Activated CD4-positive, alpha-beta T cell treated with anti-CD3 and anti-CD28 coated beads, Interleukin-2, Interleukin-4, amounts not matched to agents 100 ng/mL and 50 ng/mL, durations not matched to agents 16 hours and 8 hours (primary cell): Measurements from ENCODE around the gene PPM1D.
"Not testable (repeated sequence)": the region's sequence is repeated elsewhere in the genome, so short reads cannot be mapped to it uniquely, and the experiment has no call there.

Experiments
- DNase-seq: peaks from one replicate; pipeline ENCODE4 v3.0.0-alpha.2; 2020; ENCODE audit warnings: low spot score

Gene PPM1D

GRCh38 chr17:60671482-60671881 is 71.5 kb downstream of the PPM1D start:
- DNase-seq = no peak

DNA sequence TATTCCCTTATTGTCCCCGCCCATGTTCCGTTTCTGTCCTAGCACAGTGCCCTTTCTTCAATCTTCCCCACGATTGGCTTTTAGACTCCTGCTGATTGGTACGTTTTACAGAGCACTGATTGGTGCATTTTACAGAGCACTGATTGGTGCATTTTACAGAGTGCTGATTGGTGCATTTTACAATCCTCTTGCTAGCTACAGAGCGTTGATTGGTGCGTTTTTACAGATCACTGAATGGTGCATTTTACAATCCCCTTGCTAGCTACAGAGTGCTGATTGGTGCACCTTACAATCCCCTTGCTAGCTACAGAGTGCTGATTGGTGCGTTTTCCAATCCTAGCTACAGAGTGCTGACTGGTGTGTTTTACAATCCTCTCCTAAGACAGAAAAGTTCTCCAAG is 74.6 kb downstream of the PPM1D start:
- not testable (repeated sequence) for DNase-seq

DNA sequence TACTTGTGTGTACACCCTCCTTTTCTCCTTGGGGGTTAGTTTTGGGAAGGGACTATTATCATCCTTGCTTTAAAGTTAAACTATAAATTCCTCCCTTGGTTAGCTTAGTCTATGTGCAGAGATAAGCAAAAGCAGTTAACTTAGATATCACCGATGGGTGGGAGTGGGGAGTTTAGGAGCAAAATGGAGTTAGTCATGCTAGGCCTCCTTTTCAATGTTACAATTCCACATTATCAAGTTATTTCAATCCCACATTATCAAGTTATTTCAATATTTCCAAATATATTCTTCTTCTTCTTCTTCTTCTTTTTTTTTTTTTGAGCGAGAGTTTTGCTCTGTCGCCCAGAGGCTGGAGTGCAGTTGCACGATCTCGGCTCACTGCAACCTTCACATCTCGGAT is 76.0 kb downstream of the PPM1D start:
- no peak for DNase-seq

DNA sequence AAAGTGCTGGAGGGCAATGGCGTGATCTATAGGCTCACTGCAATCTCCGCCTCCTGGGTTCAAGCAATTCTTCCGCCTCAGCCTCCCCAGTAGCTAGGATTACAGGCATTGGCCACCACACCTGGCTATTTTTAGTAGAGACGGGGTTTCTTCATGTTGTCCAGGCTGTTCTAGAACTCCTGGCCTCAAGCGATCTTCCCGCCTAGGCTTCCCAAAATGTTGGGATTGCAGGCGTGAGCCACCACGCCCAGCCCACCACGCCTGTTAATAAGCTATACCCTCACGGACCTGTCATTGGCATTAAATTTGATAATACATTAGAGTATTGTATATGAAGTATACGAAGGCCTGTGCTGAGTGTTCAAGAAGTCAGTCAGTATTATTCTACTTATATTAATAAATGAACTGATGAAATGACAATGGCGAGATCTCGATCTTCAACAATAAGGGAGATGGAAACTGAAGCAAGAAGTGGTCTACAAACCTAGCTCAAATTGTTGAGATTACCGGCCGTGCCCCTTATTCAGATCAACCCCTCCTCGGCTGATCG is 76.8 kb downstream of the PPM1D start:
- no peak for DNase-seq

DNA sequence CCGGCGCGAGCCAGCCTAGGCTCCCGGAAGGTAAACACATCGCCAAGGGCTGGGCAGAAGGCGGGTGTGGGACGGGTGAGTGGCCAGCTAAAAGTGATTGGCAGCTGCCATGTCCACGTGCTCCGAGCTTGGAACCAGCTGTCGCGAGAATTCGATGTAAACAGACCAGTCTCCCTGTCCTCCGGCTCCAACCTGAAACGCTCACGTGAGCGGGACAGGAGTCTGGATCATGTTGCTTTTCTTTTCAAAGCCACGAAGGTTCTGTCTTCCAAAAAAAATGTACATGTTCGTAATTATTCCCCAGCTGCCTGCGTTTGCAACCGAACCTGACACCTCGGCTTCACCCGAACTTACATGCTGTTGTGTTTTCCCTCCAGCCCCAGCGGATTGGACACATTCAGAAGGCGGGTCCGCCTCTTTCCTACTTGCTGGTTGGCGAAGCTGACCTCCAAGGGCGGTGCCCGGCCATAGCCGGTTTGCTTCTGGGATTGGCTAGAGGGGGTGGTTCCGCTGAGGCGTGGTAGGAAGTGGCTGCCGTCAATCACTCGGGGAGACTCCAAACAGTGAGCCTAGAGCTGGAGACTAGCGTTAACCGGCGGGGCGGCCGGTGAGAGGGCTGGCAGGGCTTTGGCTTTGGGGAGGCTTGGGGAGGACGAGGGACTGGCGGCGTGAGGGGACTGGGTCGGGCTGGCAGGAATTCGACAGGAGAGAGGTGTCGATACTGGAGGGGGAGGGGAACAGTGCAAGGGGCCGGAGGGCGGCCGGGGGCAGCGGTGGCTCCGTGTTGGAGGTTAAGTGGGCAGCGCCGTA is 77.5 kb downstream of the PPM1D start, which contains the start of gene BCAS3:
Gene BCAS3 (plus strand): TSS at position 544 of the 810 bp plus-strand sequence.
- DNase-seq = peak; percentile 99

DNA sequence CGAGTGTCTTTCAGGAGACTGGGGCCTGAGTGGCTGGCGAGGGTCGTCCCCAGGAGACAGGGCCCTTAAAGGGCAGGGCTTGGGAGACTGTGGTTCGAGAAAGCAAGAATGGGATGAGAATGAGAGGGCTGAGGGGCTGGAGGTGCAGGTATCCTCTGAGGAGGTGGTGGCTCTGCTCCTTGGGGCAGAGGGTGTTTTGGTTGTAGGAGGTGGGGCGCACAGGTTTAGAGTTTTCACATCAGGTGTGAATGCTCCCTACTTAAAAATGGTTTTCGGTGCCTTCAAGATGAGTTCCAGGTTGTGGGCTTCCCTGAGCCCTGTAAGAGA is 78.1 kb downstream of the PPM1D start:
- DNase-seq = no peak

GRCh38 chr17:60679287-60679686 is 79.3 kb downstream of the PPM1D start:
- DNase-seq = no peak

DNA sequence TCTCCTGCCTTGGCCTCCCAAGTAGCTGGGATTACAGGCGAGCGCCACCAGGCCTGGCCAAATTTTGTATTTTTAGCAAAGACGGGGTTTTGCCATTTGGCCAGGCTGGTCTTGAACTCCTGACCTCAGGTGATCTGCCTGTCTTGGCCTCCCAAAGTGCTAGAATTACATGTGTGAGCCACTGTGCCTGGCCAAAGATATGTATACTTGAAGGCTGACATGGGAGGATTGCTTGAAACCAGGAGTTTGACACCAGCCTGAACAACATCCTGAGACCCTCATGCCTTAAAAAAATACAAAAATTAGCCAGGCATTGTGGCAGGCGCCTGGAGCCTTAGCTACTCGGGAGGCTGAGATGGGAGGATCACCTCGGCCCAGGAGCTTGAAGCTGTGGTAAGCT is 80.8 kb downstream of the PPM1D start:
- no peak for DNase-seq

DNA sequence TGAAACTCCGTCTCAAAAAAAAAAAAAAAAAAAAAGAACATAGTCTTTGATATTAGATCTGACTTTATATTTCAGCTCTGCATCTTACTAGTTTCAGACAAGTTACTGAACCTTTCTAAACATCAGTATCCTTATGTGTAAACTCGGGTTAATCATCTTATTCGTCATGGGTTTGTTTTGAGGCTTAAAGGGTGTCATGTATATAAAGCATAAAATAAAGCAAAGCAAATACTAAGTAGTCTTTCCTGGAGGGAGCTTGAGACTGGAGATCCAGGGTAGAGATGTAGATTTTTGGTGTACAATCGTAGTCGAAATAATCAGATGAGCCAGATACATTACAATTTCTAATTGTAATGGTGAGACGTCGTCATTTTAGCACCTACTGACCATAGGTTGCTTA is 85.4 kb downstream of the PPM1D start:
- DNase-seq = no peak

GRCh38 chr17:60695960-60696359 is 96.0 kb downstream of the PPM1D start:
- DNase-seq = peak; percentile 14

- no peak for DNase-seq
Observed at GRCh38 chr17:60699090-60699489, 99.1 kb downstream of the PPM1D start.

- DNase-seq = no peak
Observed at GRCh38 chr17:60704170-60704569, 104.2 kb downstream of the PPM1D start.

GRCh38 chr17:60712675-60713074 is 112.7 kb downstream of the PPM1D start:
- no peak for DNase-seq

GRCh38 chr17:60713608-60714007 is 113.6 kb downstream of the PPM1D start:
- no peak for DNase-seq
